NCI-H748 treated with DMSO at 0.1 percent for 48 hours (cell line): ENCODE measurements around the gene TRPC4.

Experiments used
- DNase-seq: peaks from one replicate; lab custom pipeline; 2025; lab: John Stamatoyannopoulos, UW

The TRPC4 gene

DNA sequence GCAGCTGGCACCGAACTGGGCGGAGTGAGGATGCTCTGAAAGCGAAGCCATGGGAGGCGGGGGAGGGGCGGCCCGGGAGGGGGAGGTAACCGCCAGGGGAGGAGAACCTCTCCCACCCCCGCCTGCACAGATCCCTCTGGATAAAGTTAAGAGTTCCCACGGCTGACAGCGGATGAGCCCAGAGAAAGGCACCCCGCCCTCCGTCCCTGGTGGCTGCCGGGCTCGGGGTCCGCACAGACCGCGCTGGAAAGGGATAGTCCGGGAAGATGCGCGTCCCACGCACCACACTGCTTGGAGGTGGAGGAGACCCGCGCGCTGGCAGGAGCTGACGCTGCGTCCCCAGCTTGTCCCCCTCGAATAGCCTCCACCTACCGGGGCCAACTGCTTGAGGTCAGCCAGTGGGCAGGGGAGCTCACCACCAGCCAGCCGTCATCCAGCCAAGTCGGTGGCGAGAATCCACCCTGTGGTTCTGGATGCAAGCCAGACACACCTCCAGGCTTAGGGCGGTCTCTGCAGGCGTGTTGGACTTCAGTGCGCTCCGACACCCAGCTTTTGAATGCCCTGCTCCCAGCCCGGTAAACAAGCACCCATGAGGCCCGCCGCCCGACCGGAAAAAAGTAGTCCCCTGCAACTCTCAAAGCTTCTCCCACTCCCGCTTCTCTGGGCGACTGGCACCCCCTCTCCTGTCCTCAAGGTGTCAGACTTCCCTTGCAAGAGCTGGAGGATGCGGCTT is at the start of gene TRPC4:
Gene TRPC4, minus strand, starts transcription at position 17 of the 733 bp plus-strand sequence. CDS start 86,439 bp downstream, outside the sequence.
- DNase-seq = peak; percentile 83

- no peak for DNase-seq
These were observed 49.2 kb upstream of the TRPC4 start for GRCh38 chr13:37918751-37919150.

GRCh38 chr13:37918116-37918714 is 48.6 kb upstream of the TRPC4 start:
- DNase-seq = no peak

DNA sequence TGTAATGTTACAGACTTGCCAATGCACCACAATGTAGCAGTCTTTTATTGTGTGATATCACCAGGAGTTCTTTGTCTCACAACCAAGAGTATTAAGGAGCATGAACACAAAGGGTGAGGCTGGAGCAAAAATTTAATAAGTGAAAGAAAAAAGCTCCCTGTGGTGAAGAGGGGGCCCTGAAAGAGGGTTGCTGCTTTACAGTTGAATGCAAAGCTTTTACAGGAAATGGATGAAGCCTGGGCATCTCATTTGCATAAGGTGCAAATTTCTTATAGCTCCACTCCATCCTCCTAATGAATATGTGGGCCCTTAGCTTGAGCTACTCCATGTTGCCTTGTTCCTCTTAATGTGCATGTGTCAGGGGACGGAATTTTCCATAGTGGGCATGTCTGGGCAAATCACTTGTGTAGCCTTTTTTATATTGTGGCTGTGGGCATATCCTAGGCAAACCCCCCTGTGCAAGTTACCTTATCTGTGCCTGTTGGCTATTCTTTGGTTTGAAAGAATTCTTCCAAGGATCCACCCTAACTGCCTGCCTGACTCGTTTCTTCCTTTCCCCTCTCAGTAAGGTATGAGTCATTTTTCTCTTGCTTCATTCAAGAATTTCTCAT is 45.3 kb upstream of the TRPC4 start:
- no peak for DNase-seq

- DNase-seq = no peak
These were observed 41.2 kb upstream of the TRPC4 start for GRCh38 chr13:37910790-37911189.

DNA sequence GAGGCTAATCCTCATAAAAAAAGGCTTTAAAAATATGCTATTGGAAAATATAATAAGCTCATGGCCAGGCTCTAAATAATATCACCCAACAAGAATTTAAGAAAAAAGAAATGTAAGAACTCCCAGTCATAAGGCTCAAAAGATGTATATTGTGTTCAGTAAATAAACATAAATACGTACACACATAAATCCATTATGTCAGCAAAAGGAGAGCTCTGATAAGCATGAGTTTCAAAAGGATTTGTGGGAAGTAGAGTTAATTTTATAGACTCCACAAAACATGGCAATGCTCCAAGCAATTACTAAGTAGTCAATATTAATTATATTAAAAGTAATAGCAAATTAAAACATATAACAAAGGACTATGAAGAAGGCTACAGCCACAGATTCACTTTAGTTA is 37.3 kb upstream of the TRPC4 start:
- DNase-seq = no peak

DNA sequence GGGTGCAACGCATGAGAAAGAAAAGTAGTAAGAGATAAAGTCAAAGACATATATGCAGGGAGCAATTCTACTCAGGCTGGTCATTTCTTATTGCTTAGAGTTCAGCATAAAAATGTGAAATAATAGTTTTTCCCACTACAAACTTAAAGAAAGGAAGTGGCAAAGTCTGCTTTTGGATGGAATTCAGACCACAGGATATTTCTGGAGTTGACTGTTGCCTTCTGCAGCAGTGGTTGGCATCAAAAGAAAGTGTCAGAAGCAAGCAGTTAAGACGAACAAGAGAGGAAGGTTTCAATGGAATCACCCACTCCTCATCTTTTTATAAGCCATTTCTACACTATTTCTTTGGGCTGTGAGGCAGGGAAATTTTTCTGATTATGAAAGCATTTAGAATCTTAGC is 36.2 kb upstream of the TRPC4 start:
- DNase-seq = no peak

- DNase-seq = no peak
These were observed 30.2 kb upstream of the TRPC4 start for GRCh38 chr13:37899753-37900152.

DNA sequence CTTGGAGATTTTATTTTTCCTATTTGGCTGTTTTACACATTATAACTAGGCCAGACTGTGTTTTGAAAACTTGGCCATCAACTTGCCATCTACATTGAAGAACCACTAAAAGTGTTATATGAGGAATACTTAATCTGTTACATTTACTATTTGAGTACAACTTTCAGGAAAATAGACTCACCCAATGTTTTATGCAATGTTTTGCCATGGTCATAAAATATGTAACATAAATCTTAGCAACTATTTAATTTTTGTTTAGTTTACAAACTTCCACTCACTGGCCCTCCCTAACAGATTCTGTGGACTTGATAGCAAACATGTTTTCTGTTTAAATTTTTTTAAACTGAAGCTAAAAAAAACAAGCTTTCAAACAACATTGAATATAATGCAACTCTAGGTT is 23.7 kb upstream of the TRPC4 start:
- no peak for DNase-seq

DNA sequence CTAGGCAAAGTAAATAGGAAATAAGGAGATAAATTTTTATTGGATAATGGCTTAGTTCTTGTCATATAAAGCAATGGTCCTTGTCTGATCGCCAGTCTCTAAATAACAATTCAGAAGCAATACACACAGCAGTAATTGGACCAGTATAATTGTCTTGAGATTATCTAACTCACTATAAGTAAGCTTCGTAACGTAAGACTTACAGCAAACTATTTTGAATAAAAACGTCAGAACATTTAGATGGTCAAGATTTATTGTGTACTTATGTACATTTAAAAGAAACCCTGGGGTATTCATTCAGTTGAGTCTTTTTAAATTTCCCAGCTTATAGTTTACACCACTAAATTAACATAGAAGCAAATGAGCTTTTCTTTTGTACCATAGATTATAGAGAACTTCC is 20.2 kb upstream of the TRPC4 start:
- DNase-seq = peak; percentile 44

DNA sequence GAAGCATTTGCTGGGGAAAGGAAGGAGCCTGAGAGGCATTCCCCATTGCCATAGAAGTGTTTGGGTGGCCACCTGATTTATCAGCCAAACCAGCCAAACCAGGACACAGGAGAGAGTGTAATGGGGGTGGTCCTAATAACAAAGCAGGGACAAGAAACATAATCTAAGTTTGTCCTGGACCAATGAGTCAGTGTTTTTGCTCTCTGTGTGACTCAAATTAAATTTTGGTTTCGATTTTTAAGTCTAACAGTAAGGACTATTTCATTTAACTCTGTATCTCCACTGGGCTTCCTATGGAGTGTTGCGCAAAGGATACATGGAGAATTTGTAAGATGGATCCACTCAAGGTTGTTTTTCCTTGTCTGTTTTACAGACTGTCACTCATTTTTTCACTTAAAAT is 19.5 kb upstream of the TRPC4 start:
- no peak for DNase-seq

- no peak for DNase-seq
These were observed 17.3 kb upstream of the TRPC4 start for GRCh38 chr13:37886879-37887278.

DNA sequence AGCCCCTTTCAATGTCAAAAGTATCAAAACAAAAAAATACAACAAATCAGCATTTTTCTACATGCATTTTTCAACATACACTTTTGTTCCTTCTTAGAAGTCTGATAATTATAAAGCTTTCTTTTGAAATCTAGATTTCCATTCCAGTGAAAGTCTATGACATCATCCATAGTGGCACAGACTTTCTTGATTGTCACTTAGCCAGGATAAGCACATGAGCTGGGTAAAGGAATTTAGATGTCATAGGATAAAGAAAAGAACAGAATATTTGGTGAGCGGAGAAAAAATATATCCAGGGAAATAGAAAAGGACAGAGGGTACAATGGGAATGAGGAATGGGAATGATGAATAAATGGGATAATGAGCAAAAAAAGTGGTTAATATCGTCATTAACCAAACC is 15.1 kb upstream of the TRPC4 start:
- DNase-seq = no peak

DNA sequence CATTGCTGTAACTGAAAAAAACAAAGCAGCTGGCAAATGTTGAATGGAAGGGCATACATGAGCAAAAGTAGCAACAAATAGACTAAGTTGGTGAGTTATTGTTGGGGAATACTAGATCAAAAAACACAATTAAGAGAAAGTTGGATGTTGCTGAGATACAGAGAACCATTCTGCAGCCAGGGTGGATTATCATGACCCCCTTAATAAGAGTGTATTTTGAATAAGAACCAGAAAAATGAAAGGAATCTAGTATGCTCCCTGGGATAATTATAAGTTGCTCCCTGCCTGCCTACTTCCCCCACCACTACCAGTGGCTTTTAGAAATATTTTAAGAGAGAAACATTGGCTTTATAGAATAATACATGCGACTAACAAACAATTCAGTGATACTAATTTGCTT is 14.5 kb upstream of the TRPC4 start:
- no peak for DNase-seq

DNA sequence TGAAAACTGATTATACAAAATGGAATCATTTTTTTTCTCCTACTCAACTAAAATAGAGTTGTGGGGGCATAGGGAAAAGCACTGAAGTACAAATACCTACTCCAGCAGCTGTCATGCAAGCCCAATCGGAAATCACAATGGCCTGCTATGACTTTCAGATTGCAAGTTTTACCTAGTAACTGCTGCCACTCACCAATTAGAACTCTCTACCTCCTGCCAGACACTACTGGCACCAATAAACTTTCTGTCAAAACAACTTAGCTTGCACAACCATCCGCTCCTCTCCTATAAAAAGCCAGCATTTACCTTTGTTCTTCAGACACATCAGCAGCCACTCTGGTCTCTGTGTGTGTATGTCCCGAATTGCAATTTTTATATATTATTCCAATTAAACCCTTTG is 9.3 kb upstream of the TRPC4 start:
- no peak for DNase-seq

DNA sequence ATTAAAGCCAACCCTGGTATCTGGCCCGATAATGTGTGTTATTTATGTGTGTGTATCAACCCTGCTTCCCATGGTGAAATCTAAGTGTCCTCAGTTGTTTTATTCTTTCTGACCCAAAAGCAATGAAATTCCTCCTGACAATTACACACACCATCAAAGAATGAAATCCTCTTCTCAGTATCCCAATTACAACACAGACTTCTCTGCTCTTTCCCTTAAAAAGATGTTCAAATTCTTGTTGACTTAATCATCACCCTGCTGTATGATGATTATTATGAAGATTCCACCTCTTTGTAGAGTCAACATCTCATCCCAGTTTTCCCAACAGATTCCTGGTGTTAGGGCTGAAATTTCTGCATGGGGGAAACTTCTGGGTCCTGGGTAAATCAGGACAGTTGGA is 8.9 kb upstream of the TRPC4 start:
- DNase-seq = no peak

DNA sequence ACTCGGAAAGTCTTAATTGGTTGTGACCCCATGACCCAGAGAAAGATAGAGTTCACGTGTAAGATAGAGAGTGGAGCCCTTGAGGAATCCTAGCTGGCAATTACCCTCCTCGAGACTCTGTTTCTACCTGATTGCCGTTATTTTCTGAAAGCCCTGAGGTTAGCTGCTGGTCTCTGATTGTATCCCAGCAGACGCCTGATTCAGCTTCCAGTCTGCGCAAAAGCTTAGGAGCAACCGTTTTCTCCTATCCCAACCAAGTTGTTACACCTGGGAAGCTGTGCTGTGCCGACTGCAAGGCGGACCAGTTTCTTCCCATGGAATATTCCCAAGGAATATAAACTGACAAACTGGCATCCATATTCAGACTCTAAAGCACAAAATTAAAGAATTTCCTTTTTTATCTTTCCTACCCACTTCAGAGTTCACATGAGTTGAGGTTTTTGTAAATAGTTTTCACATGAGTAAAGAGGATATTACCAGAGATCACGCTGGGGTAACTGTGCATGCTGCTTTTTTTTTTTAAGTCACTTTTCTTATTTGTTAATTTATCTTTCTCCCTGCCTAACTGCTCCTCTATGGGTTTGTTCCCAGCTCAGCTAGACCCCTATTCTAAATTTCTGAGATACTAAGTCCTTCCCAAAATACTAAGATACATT is 1.5 kb upstream of the TRPC4 start:
- DNase-seq = no peak

- no peak for DNase-seq
These were observed 895 bp upstream of the TRPC4 start for GRCh38 chr13:37870489-37870845.

GRCh38 chr13:37869506-37869755 is 141 bp downstream of the TRPC4 start:
- no peak for DNase-seq

DNA sequence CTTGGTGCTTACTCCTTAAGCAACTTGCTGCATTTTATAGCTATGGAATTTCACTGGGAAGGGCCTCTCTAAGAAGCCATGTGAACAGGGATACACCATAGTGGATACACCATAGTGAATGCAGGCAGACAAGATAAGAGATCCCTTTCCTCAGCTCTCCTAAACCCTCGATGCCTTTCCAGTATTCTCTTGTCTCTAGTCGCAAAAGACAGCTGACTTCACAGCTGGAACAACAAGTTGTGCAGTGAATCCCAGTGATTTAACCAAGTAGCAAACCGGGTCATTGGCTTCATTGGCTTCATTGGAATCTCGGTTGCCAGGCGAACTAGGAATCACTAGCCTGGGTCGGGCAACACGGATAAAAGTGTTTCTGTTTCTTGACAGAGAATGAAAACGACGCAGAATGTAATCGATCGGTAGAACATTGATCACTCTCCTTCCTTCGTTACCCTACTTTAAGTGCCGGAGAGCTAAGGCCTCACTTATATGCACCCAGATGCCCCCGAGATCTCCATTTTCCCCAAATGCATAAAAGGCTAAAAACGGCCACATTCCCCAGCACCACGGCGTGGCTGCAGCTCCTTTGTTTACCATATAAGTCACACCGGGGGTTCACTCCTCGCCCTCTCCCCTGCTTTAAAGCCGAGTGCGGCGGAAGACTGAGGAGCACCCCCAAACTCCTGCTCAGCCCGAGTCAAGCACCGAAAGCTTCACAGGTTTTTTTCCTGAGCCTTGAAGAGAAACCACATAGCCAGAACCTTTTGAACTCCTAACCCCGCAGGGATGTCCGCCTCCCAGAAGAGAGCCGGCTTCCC is 674 bp downstream of the TRPC4 start:
- DNase-seq = peak; percentile 5

GRCh38 chr13:37863708-37864107 is 5.9 kb downstream of the TRPC4 start:
- DNase-seq = no peak

DNA sequence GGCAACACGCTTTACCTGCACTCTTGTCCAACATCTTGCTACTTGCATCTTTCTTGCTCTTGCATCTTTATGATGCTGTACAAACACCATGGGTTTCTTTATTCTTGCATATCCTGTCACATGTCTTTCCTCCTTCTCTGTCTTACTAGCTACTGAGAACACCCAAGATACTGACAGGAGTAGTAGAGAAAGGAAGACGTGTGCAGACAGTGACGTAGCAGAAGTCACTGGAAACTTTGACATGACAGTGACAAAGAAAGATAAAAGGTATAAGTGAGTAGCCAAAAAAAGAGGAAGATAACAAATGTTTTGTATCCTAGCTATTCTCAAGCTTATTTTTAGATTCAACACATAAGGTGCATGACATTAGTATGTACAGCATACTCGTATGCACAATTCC is 34.2 kb downstream of the TRPC4 start:
- no peak for DNase-seq

DNA sequence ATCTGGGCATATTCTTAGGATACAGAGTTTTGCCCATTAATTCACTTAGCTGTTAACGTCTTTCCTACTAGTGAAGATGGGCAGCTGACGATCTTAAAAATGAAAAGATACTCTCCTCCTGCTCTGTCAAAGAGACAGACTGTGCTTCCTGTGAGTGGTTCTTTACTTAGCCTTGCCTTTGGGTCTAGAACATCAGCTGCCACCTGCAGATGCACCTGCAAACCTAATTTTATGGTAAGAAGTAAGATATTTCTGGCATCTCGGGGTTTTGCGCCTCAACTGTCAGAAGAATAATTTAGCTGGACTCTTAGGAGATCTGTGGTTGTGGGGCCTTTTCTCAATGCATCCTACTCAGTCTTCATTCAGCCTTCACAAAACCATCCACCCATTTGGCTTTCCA is 36.2 kb downstream of the TRPC4 start:
- DNase-seq = no peak
